ENCODE measurements around the gene GLYR1. TPM values are rescaled to one million over a fixed set of nuclear protein-coding genes. Genes with fewer than 3 reads are reported as not detected.

GLYR1 gene
- total and polyA plus RNA-seq, 2 experiments from 2014 or later: 59.9 to 105 TPM

DNA sequence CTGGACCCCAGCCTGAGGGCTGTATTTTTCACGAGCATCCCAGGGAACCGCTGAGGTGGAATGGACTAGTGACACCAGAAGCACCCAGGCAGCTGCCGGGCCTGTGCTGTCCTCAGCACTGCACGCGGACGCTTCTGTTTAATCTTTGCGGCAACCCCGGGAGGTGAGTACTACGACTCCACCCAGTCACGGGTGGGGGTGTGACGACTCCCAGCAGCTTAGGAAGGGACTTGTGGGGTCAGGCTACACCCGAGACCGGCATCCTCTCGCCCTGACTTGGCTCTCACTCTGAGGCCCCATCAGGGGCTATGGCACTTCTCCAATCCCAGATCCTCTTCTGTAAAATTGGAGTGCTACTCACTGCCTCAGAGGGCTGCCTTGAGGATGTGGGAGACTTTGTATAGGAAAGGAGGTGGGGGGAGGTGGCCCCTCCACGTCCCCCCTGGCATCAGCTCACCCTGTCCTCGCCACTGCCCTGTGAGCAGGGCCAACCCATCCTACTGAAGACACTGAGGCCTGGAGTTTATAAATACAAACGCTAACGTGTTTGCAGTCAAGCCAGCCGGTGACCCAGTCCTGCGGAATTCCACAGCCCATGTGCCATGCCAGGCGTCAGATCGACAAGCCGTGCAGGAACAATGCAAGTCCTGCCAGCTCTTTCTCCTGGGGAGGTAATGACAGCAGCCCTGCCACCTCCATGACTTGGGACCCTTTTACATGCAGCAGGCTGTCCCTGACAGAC, 45.4 kb upstream of the GLYR1 start:
- Histone ChIP-seq H2AFZ (no peak overlapping the region), H3K36me3 (ENCODE audit: insufficient read depth) (peaks cover 5% of the 10 kb centered on the region), H3K27me3 (ENCODE audit: insufficient read depth) (no peaks in the 10 kb centered on the region), H4K20me1 (replicated peaks; ENCODE audit: insufficient read depth) (no peaks in the 10 kb centered on the region), H3K27ac (ENCODE audit: low read depth) (no peak overlapping the region), H3K79me2 (replicated peaks; ENCODE audit: insufficient read depth) (no peaks in the 10 kb centered on the region), H3F3A (replicated peaks; ENCODE audit: low read depth) (0 out of 2 replicates have a peak, but pooled peaks cover 10% of the 10 kb centered on the region), H3K4me2 (no peak overlapping the region), H3K9me2 (ENCODE audit: insufficient read depth) (no peaks in the 10 kb centered on the region), H3K4me3 (no peak overlapping the region), H3K4me1 (ENCODE audit: insufficient read depth) (no peaks in the 10 kb centered on the region)
- no peaks in the 10 kb centered on the region for H3K4me1 Mint-ChIP-seq
- TF ChIP-seq, protein P1, sequence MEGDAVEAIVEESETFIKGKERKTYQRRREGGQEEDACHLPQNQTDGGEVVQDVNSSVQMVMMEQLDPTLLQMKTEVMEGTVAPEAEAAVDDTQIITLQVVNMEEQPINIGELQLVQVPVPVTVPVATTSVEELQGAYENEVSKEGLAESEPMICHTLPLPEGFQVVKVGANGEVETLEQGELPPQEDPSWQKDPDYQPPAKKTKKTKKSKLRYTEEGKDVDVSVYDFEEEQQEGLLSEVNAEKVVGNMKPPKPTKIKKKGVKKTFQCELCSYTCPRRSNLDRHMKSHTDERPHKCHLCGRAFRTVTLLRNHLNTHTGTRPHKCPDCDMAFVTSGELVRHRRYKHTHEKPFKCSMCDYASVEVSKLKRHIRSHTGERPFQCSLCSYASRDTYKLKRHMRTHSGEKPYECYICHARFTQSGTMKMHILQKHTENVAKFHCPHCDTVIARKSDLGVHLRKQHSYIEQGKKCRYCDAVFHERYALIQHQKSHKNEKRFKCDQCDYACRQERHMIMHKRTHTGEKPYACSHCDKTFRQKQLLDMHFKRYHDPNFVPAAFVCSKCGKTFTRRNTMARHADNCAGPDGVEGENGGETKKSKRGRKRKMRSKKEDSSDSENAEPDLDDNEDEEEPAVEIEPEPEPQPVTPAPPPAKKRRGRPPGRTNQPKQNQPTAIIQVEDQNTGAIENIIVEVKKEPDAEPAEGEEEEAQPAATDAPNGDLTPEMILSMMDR (conservative IDR thresholded peaks at IDR 0.05; ENCODE audit: low read depth in 2 of 2): no peak
- TF ChIP-seq POLR2AphosphoS5 (IDR thresholded peaks at IDR 0.05; ENCODE audit: low read depth): no peak
- H3K9me3 Mint-ChIP-seq: no peaks in the 10 kb centered on the region
- ATAC-seq (no peak), DNase-seq (ENCODE audit: low spot score) (no peak)
- no peak overlapping the region for H3K4me3 Mint-ChIP-seq
- peaks cover 37% of the 10 kb centered on the region for H3K36me3 Mint-ChIP-seq (ENCODE audit: low read depth)
- peaks cover 5% of the 10 kb centered on the region for H3K27me3 Mint-ChIP-seq (ENCODE audit: insufficient read depth, low read depth, poor library complexity)
- no peak overlapping the region for H3K27ac Mint-ChIP-seq

DNA sequence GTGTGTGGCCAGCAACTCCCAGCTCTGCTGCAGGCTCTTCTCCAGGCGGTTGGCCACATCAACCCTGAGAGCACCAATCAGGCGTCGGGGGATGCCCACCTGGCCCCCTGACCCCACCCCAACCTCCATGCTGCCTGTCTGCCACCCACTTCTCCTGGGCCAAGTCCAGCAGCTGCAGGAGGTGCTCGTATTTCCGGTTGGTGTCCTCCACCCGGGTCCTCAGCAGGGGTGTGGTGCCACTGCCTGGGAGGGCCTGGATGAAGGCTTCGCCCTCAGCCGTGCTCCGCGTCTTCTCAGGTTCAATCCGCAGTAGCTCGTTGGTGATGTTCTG, 44.8 kb upstream of the GLYR1 start:
- H3F3A ChIP-seq (replicated peaks; ENCODE audit: low read depth): 0 out of 2 replicates have a peak, but pooled peaks cover 10% of the 10 kb centered on the region
- H3K36me3 ChIP-seq (ENCODE audit: insufficient read depth): peaks cover 9% of the 10 kb centered on the region
- H3K4me3 Mint-ChIP-seq: no peak overlapping the region
- H3K9me3 Mint-ChIP-seq: no peaks in the 10 kb centered on the region
- no peak overlapping the region for H3K4me2 ChIP-seq
- no peaks in the 10 kb centered on the region for H3K9me2 ChIP-seq (ENCODE audit: insufficient read depth)
- H3K4me1 ChIP-seq (ENCODE audit: insufficient read depth): no peaks in the 10 kb centered on the region
- no peaks in the 10 kb centered on the region for H3K27me3 ChIP-seq (ENCODE audit: insufficient read depth)
- no peak overlapping the region for H3K27ac ChIP-seq (ENCODE audit: low read depth)
- H3K4me1 Mint-ChIP-seq: no peaks in the 10 kb centered on the region
- H3K4me3 ChIP-seq: no peak overlapping the region
- peaks cover 5% of the 10 kb centered on the region for H3K27me3 Mint-ChIP-seq (ENCODE audit: insufficient read depth, low read depth, poor library complexity)
- ATAC-seq (no peak), DNase-seq (ENCODE audit: low spot score) (no peak)
- no peaks in the 10 kb centered on the region for H4K20me1 ChIP-seq (replicated peaks; ENCODE audit: insufficient read depth)
- TF ChIP-seq STAT1 (IDR thresholded peaks at IDR 0.05; ENCODE audit: unreplicated experiment) (no peak), EZH2phosphoT487 (IDR thresholded peaks at IDR 0.05; ENCODE audit: unreplicated experiment) (no peak), NANOG (IDR thresholded peaks at IDR 0.05; ENCODE audit: borderline replicate concordance) (no peak), REST (IDR thresholded peaks at IDR 0.05; ENCODE audit: unreplicated experiment) (no peak), ZNF331 (CRISPR knock-in tag; IDR thresholded peaks at IDR 0.05; ENCODE audit: low read depth) (no peak), EZH2 (IDR thresholded peaks at IDR 0.05; ENCODE audit: low read depth, unreplicated experiment) (no peak), POLR2AphosphoS5 (IDR thresholded peaks at IDR 0.05; ENCODE audit: low read depth) (no peak)
- TF ChIP-seq, protein P2, sequence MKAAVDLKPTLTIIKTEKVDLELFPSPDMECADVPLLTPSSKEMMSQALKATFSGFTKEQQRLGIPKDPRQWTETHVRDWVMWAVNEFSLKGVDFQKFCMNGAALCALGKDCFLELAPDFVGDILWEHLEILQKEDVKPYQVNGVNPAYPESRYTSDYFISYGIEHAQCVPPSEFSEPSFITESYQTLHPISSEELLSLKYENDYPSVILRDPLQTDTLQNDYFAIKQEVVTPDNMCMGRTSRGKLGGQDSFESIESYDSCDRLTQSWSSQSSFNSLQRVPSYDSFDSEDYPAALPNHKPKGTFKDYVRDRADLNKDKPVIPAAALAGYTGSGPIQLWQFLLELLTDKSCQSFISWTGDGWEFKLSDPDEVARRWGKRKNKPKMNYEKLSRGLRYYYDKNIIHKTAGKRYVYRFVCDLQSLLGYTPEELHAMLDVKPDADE (IDR thresholded peaks at IDR 0.05): no peak
- TF ChIP-seq, protein P1 (conservative IDR thresholded peaks at IDR 0.05; ENCODE audit: low read depth in 2 of 2): no peak
- H2AFZ ChIP-seq: no peak overlapping the region
- H3K27ac Mint-ChIP-seq: no peak overlapping the region
- H3K79me2 ChIP-seq (replicated peaks; ENCODE audit: insufficient read depth): no peaks in the 10 kb centered on the region
- peaks cover 37% of the 10 kb centered on the region for H3K36me3 Mint-ChIP-seq (ENCODE audit: low read depth)

Data from GM23338 (cell line).